Measurements from ENCODE around the gene UGT1A1.

The UGT1A1 gene

DNA sequence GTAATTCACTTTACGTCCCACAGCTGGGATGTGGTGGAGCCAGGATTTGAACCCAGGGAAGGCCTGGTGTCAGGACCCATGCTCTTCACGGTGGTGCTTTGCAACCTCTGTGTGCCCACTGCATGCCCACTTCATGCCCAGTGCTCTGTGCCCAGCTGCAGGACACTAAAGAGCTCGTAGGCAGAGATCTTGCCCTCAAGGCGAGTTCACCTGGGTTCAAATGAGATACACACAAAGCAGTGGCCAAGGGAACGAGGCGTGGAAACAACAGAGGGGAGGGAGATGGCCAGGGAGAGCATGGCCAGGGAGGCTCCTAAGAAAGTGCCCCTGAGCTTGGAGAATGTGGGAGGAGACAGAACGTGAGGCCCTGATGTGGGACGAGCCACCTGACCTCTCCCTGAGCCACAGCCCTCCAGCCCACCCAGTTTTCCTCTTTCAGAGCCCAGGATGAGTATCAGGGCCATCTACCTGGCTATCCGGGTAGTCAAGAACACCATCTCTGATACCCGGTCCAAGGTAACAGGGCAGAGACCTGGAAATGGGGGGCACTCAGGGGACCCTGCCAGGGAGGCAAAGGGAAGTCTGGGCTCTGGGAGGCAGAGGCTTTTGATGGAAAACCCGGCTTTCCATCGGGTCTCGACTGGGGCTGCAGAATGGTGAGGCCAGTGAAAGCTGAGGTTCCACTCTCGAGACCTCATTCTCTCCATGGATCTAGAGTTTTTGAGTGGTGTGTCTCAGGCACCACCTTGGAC is 38.4 kb downstream of the UGT1A1 start:
- no peak for DNase-seq (ENCODE audit: low read depth in 2 of 2)

DNA sequence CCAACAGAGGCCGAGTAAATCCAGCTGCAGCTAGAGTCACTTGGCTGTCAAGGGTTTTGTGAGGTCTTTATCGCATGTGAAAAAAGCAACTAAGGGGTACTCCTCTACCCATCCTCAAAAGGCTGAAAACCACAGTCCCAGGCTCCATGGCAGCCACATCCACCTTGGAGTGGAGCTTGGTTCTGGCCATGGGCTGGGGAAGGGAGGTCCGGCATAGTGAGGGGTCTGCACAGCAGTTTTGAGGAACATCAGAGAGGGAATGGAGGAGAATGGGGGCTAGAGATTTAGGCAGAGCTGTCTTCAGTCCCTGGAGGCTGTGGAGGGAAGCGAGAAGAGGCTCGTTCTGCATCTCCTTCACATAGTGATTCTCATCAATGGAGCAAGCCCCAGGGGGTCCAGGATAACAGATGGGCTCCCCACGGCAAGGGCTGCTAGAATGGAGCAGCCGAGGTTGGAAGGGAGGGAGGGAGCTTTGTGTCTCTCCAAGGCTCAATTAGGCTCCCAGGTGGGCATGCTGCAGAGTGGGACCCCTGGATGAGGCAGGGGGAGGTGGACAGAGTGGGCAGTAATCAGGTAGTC is 39.1 kb downstream of the UGT1A1 start:
- no peak for DNase-seq (ENCODE audit: low read depth in 2 of 2)

DNA sequence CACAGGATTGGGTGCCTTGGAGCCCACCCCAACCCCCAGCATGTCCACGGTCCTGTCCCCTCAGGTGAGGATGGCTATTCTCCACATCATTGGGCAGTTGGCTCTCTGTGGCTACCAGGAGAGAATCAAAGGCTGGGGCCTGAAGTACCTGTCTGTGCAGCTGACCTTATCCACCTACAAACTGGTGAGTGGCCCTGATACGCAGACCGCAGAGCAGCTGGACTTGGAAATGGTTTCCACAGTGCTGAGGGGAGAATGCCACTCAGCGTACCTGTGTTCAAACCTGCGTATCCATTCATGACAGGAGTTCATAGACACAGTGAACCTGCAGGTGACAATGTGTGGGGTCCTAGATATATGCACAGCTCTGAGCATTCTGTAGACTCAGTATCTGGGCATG is 39.6 kb downstream of the UGT1A1 start:
- no peak for DNase-seq (ENCODE audit: low read depth in 2 of 2)

DNA sequence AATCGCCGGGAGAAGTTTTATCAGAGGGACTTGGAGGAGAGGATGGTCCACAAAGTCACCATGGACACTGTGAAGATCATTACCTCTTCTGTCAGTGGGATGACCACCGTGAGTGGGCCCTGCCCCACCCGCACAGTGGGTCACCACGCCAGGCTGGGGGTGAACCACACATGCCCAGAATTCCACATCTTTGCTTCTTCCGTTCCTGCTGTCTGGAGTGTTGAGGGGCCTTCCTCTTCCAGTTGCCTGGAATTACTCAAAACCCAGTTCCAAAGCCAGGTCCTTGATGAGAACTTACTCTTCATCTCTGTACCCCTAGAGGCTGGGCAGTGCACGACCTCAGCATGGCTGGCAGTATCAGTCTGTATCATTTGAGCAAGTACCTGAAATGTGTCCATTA is 40.1 kb downstream of the UGT1A1 start:
- DNase-seq (ENCODE audit: low read depth in 2 of 2): no peak

DNA sequence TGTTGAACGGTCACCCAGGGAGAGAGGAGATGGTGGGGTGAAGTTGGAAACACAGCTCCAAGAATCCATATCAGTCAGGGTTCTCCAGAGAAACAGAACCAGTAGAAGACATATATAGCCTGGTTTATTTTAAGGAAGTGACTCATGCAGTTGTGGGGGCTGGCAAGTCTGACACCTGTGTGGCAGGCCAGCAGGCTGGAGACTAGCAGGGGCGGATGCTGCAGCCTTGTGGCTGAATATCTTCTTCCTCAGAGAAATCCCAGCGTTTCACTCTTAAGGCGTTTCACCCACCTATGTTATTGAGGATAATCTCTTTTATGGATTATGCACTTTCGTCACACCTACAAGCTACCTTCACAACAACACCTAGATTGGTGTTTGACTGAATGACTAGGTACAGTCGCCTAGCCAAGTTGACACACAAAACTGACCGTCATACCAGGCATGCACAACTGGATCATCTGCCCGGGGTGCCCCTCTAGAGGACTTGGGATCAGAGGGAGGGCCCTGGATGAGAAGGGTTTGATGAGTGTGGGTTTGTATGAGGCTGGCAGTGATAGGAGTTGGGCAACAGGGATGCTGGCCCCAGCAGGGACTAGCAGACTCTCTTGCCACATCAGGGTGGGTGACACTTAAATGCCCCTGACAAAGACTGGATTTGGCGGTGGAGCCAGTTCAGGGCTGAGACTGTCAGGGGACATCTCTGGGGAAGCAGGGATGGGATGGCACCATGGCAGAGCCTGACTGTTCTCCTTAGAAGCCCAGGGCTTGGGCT is 41.5 kb downstream of the UGT1A1 start:
- DNase-seq (ENCODE audit: low read depth in 2 of 2): no peak

DNA sequence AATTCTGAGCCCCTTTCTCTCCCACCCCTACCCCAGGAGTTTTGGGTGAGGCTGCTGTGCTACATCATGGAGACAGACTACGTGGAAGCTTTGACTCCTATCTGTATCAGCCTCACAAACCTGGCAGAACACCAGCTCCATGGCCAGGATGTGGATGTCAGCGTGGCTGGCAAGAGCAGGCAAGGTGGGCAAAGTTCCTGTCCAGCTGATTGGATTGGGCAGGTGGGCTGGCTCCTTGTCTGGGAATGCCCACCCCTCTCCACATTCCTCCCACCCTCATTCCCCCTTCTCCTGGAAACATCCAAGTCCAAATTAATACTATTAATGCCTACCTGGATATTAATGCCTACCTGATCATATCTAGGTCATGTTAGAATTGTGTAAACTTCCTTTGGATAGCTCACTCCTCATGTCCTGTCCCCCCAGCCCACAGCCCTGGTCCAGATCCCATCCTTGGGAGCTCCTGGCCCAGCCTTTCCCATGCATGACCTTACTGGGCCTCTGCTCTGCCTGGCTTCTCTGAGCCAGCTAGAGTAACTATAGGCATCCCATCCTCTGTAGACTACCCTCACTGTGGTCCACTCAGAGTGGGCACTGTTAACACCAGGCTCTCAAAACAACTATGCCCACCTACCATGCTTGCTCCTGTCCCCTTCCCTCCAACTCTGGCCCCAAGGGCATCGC is 42.2 kb downstream of the UGT1A1 start:
- DNase-seq (ENCODE audit: low read depth in 2 of 2): no peak

DNA sequence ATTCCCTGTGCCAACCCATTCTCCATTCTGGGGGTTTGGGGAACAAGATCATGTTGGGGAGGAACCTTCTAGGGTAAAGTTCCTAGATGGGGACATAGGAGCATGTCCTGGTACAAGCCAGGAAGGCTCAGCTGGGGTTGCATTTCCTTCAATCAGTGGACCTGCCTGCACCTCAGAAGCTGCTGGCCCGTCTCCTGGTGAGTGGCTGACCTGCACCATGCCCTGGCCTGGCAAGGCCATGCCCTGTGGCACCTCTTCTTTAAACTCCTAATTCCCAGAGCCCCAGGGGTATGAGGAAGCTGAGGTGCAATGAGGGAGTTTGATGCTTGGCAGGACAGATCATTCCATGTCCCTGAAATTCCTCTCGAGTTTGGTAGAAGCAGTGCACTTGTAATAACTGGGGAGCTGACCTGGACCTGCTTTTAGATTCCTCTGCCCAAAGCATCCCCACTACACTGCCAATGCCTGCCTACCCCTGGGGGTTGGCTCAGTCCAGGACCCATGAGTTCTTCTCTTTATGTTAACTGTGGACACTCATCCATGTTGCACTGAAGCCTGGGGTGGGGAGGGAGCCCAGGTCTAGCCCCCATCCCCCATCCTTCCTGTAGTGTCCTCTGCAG is 43.3 kb downstream of the UGT1A1 start:
- no peak for DNase-seq (ENCODE audit: low read depth in 2 of 2)

DNA sequence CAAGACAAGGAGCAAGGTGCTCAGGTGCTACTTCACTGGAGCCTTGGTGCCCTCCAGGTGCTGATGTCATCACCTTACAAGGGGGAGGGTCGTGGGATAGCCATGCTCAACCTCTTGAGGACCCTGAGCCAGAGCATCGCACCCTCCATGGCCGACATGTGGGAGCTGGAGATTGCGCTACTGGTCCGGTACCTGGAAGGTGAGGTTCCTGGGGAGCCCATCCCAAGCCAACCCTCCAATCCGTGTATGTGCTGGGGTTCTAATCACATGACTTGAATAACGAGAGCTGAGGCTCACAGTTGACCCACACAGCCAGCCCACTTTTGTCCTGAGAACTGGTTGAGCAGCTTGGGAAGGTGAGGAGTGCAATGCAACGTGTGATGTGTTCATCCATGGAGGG is 43.9 kb downstream of the UGT1A1 start:
- DNase-seq (ENCODE audit: low read depth in 2 of 2): no peak

DNA sequence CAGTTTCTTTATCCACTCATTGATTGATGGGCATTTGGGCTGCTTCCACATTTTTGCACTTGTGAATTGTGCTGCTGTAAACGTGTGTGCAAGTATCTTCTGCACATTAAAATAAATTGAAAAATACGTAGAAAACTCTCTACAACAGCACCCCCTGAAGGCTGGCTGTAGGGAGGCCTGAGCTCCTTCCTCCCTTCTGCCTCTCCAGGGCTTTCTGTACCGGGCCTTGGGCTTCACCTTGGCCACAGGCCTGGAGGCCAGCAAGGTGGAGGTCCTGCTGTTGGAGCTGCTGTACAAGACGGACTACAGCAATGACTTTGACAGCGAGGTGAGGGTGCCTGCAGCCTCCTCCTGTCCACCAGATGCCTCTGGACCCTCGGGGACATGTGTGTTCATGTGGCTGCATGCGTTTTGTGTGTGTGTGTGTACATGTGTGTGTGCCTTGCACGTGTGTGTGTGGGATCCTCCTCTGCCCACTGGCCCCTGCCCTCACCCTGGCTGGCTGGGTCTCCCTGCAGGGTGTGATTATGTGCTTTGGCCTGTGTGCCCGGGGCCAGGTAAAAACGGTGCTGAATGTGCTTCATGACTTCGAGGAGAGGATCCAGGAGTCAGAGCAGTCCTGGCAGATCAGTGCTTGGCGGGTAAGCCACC is 47.3 kb downstream of the UGT1A1 start:
- no peak for DNase-seq (ENCODE audit: low read depth in 2 of 2)

DNA sequence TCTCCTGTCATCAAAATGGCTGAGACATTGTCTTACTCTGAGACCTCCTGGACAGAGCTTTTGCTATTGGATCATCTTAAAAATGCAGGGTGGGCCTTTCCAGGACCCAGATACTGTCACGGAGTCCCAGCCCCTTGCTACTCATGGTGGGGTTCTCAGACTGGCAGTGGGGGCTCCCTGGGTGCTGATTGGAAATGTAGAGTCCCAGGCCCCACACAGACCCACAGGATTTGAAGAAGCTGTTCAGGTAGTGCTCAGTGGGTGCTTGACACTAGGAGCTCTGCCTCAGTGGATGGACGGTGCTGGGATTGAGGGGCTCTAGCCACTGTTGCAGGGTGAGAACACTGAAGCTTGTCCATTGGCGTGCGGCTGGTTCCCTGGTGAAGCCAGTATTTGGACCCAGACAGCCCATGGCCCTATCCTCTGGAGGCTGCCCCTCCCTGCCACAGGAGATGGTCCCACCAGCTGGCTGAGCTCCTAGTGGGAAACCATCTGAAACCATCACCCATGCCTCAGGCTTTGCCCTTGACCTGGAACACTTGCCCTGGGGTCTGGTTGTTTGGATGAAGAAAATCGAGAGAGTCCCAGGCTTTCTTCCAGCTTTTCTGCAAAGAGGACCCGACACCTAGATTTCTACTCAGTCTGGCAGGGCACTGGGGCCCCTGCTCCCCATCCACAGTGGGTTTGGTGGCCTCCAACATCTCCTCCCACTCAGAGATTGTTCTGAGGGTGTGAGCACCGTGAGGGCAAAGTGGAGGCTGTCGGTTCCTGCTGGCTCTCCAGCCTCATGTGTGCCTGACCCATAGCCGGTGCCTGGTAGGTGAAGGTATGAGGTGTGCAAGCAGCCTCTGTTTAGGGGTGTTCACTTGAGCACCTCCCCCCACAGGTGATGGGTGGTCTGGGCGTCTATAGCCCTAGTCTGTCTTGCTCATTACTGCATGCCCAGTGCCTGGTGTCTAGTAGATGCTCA is 48.2 kb downstream of the UGT1A1 start:
- DNase-seq (ENCODE audit: low read depth in 2 of 2): no peak

DNA sequence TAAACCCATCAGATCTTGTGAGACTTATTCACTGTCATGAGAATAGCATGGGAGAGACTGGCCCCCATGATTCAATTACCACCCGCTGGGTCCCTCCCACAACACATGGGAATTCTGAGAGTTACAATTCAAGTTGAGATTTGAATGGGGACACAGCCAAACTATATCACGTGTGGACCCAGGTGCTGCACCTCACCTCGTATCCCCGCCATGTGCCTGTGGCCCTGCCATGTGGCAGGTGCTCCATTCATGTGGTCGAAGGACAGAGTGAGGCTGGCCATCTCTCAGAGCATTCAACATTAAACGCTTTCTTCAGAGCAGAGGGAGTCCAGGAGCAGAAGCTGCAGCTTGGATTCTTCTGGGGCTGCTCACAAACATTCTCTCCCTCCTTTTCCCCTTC is 50.3 kb downstream of the UGT1A1 start:
- no peak for DNase-seq (ENCODE audit: low read depth in 2 of 2)

DNA sequence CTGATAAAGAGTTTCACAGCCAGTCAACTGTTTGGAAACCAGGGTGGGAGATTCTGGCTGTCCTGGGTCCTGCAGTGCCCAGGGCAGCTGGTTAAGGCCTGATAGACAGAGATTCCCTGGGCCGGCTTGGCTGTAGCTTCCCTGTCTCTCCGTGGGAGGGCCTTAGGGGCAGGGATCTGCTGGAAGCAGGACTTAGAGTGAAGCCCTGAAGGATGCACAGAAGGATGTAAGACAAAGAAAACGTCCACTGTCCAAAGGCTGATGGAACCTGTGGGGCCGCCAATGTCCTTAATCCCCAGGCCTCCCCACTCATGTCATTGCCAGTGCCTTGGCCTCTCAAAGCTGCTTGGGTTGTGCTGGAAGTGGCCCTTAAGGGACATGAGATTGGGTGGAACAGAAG is 51.0 kb downstream of the UGT1A1 start:
- DNase-seq (ENCODE audit: low read depth in 2 of 2): no peak

DNA sequence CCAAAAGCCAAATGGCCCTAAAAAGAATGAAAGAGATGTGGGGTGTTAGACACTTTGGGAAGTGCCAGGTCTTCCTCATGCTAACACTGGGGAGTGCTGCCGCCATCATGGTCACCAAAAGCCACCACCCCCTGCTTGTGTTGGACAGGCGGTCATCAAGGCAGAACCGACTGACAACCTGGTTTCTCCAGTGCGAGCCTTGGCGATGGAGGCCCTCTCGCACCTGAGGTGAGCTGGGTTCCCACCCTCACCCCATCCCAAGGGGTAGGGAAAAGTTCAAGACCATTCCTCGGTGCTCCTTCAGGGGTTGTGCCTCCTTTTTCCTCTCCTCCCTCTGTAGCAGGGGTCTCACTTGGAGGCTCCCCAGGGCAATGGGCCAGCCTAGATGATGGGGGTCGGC is 51.7 kb downstream of the UGT1A1 start:
- DNase-seq (ENCODE audit: low read depth in 2 of 2): no peak

DNA sequence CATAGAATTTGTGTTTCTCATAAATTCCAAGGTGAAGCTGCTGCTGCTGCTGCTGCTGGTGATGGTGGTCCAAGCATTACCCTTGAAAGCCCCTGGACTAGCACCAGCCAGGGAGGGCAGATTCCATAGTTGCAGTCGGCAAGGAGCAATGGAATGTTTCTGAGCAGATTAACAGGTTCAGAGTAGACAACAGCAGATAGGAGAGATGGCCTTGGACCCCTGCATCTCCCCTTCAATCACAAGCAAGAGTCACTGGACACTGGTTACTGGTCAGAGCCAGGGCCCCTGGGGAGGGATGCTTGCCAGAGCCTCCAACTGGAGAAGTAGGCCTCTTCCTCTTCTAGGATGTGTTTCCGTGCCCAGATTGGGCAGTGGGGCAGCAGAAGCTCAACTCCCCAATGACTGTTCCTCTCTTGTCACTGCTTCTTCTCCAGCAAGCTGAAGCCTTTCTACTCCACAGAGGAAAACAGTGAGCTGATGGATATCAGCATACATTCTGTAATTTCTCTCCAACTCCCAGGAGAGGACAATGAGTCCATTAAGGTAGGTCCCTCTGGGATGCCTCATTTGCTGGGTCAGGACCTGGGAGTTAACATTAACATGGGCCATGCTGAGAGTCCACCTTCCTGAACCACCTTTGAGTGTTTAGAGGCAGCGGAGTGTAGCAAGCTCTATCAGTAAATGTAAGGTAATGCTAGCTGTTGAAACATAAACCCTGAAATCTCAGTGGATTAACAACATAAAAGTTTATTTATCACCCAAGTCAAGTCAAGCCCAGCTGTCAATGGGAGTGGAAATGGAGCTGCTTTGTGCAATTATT is 53.4 kb downstream of the UGT1A1 start:
- DNase-seq (ENCODE audit: low read depth in 2 of 2): no peak

DNA sequence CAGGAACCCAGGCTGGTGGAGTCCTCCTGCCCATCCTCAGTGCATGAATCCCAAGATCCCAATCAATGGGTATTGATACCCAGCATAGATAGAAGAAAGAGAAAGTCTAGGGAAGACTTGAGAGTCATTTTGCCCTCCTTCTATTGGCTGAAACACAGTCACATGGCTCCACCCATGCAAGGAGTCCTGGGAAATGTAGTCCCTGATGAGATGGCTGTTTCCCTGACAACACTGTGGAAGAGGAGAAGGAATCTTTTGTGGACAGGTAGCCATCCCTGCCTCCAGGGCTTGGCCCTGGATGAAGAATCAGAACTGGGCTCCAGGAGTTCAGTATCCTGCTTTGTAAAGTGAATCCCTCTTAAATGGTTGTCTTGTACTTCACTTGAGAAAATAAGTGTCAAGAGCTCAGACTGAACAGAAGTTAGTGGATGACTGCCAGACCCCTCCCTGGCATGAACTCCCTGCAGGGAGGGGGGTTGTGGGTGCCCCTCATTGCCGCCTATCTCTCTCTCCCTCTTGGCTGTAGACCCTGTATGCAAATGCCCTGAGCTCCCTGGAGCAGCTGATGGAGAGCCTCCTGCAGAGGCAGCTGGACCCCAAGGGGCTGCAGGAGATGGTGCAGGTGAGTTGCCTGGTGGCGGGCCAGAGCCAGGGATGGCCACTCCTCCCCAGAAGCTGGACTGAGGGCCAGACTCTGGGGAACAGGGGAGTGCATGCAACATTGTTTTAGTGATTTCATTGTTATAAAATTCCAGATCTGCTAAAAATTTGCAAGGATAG is 54.2 kb downstream of the UGT1A1 start:
- DNase-seq (ENCODE audit: low read depth in 2 of 2): no peak

DNA sequence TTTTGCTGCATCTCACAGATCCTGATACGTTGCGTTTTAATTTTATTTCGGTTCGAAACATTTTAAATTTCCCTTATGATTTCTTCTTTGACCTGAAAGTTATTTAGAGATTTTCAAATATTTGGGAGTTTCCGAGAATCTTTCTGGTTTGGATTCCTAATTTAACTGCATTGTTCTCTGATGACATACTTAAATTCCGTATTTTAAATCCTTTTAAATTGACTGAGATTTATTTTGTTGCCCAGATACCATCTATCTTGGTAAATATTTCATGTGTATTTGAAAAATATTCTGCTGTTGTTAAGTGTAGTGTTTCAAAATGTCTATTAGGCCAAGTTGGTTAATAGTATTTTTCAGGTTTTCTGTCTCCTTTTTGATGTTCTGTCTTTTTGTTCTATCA is 55.8 kb downstream of the UGT1A1 start:
- DNase-seq (ENCODE audit: low read depth in 2 of 2): no peak

DNA sequence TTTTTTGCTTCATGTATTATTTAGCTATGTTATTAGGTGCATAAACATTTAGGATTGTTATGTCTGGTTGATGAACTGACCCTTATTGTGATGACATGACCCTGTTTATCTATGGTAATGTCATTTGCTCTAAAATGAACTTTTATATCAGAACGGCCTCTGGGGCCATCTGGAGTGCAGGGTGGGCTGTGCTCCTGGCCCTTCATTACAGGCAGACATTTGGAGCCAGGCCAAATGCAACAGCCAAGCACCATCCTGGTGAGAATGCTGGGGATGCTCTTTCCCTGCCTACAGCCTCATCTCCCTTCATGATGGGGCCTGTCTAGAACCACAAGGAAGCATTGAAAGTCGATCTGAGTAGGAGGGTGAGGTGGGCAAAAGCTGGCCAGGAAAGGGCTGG is 56.3 kb downstream of the UGT1A1 start:
- DNase-seq (ENCODE audit: low read depth in 2 of 2): no peak

DNA sequence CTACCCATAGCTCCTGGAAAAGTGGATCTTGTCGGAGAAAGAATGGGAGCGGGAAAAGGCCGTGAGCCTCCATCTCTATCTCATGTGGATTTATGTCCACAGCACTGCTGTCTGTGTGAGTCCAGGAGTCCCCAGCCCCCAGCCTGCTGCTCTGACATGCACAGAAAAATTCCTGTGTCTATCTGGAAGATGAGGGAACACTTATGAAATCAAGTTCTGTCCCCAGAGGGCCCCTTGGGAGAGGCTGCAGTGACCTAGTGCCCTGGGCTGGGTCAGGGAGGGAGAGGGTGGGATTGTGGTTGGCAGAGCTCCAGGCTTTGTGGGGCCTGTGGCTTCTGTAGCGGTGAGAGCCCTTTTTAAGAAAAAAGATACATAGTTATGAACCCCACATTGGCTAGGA is 56.7 kb downstream of the UGT1A1 start:
- no peak for DNase-seq (ENCODE audit: low read depth in 2 of 2)
